Brain pericyte (primary cell): ENCODE data around the gene TMEM26.

Experiments
- DNase-seq: peaks from one replicate; pipeline ENCODE4 v3.0.0-alpha.2; 2012; ENCODE audit warnings: low read depth, low spot score

Gene TMEM26

GRCh38 chr10:61460835-61461234, 7.7 kb upstream of the TMEM26 start:
- no peak for DNase-seq

GRCh38 chr10:61458031-61458430, 4.8 kb upstream of the TMEM26 start:
- DNase-seq, result no peak

- no peak for DNase-seq
Measured at GRCh38 chr10:61456095-61456789, 3.1 kb upstream of the TMEM26 start.

GRCh38 chr10:61455656-61456055, 2.5 kb upstream of the TMEM26 start:
- DNase-seq, result no peak

- no peak for DNase-seq
Measured at GRCh38 chr10:61454541-61454940, 1.4 kb upstream of the TMEM26 start.

GRCh38 chr10:61452151-61452651, 980 bp downstream of the TMEM26 start:
- DNase-seq, result no peak

GRCh38 chr10:61451357-61451756, 1.8 kb downstream of the TMEM26 start:
- no peak for DNase-seq

- DNase-seq, result no peak
Measured at GRCh38 chr10:61448841-61449600, 4.2 kb downstream of the TMEM26 start.

- no peak for DNase-seq
Measured at GRCh38 chr10:61448091-61448490, 5.1 kb downstream of the TMEM26 start.

GRCh38 chr10:61439058-61439609, 14.0 kb downstream of the TMEM26 start:
- no peak for DNase-seq

GRCh38 chr10:61438141-61438988, 14.8 kb downstream of the TMEM26 start:
- no peak for DNase-seq

GRCh38 chr10:61423178-61423577, 30.0 kb downstream of the TMEM26 start:
- DNase-seq, result no peak

GRCh38 chr10:61417661-61418060, 35.5 kb downstream of the TMEM26 start:
- DNase-seq, result no peak

GRCh38 chr10:61415824-61416223, 37.4 kb downstream of the TMEM26 start:
- no peak for DNase-seq

- no peak for DNase-seq
Measured at GRCh38 chr10:61411706-61412105, 41.5 kb downstream of the TMEM26 start.

GRCh38 chr10:61410353-61411070, 42.7 kb downstream of the TMEM26 start:
- DNase-seq, result no peak

GRCh38 chr10:61409157-61409556, 44.0 kb downstream of the TMEM26 start:
- DNase-seq, result no peak

GRCh38 chr10:61408105-61408504, 45.1 kb downstream of the TMEM26 start:
- no peak for DNase-seq

- DNase-seq, result no peak
Measured at GRCh38 chr10:61406736-61407135, 46.4 kb downstream of the TMEM26 start.

- no peak for DNase-seq
Measured at GRCh38 chr10:61406242-61406641, 46.9 kb downstream of the TMEM26 start.

GRCh38 chr10:61404751-61405150, 48.4 kb downstream of the TMEM26 start:
- DNase-seq, result no peak
